Epithelial cell of prostate (primary cell): ENCODE measurements around the gene SMIM11.
"Not testable (repeated sequence)": the region's sequence is repeated elsewhere in the genome, so short reads cannot be mapped to it uniquely, and the experiment has no call there.

Experiments
- DNase-seq: peaks from one replicate; pipeline ENCODE4 v3.0.0-alpha.2; 2011; ENCODE audit warnings: low read depth, low spot score
- H3K27ac ChIP-seq: fragments of 450-650 bp; 2 replicates; pipeline ENCODE4 v1.5.1; 2017; ENCODE audit warnings: mild to moderate bottlenecking

SMIM11 gene

DNA sequence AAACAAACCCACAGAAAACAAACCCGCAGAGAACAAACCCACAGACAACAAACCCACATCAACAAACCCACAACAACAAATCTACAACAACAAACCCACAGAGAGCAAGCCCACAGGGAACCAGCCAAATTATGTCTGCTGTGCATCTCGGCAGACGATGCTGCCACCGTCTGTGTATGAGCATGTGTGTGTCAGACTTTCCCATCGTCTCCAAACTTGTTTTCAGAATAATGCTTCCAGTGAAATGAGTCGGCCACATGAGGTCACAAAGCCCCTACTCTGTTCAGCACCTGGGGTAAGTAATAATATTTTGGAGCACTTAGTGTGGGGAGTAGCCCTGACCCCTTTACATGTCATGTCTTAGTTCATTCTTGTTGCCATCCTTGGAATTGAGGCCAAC, 30.8 kb downstream of the SMIM11 start:
- DNase-seq, H3K27ac ChIP-seq: not testable (repeated sequence)

DNA sequence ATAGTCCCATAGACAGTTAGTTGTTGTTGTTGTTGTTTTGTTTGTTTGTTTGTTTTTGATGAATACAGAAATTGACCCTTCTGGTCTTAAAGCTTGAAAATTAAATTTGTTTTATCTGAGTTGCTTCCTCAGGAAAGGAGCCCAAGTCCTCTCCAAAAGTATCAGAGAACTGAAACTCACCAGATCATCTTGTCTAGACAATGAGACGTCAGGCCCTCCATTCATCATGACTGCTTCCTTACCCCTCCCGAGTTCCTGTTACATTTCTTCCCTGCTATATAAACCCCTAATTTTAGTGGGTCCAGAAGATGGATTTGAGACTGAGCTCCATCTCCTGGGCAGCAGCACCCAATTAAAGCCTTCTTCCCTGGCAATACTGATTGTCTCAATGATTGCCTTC, 31.4 kb downstream of the SMIM11 start:
- not testable (repeated sequence) for DNase-seq

DNA sequence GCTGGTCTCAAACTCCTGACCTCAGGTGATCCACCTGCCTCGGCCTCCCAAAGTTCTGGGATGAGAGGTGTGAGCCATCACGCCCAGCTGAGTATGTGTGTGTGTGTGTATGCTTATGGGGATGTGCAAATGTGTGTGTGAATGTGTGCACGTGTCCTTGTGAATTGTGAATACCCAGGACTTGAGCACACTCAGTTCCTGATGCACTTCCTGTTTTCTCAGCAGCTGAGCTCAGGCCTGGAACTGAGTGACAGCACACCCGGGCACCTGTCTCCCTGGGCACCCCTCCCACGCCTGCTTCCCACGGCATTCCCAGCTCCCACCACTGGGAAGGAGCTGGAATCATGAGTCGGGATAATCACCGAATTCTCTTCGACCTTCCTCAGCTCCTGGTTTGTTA, 32.0 kb downstream of the SMIM11 start:
- DNase-seq, H3K27ac ChIP-seq: not testable (repeated sequence)

More for the DNA sequence above, 31.4 kb downstream of the SMIM11 start:
- H3K27ac ChIP-seq = not testable (repeated sequence)

DNA sequence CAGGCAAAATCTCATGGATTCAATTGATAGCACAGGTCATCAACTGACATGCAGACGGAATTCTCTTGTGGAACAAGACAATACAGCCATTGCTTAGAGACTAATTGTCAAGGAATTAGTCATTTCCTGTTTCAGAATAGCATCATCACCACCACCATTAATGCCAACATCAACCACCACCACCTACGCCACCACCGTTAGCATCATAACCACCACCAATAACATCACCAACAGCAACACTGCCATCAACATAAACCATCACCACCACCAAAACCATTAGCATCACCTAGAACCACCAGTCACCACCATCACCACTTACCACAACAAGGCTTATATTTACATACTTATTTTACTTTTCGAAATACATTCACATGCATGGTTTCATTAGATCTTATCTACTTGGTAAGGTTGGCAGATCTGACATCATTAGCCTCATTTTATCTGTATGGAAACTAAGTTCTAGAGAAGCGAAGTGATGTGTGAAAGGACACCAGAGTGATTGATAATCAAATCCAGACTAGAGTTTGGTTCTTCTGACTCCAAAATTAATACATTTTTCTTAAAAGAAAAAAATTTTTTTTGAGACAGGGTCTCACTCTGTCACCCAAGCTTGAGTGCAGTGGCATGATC, 42.3 kb downstream of the SMIM11 start:
- H3K27ac ChIP-seq, DNase-seq: not testable (repeated sequence)

DNA sequence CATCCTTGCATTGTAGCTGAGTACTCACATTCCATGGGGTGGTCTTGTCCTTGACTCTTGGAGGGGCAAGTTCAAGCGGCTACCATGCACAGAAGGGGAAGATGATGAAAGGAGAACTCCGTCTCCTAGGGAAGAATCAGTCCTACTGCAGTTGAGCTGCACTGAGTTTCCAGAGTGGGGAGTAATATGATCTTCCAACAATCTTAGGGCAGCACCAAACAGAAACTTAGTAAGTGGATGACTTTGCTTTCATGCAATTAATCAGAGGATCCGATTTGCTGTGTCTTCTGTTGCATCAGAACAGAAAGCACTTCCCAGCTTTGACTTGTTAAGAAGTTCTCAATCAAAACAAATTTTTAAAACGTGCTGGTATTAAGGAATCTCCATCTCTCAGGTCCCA, 48.5 kb downstream of the SMIM11 start, which contains the start of gene SMIM34:
SMIM34 (minus strand) TSS at position 147 of the 400 bp plus-strand sequence; CDS start at position 35, 112 bp downstream.
- not testable (repeated sequence) for DNase-seq, H3K27ac ChIP-seq

DNA sequence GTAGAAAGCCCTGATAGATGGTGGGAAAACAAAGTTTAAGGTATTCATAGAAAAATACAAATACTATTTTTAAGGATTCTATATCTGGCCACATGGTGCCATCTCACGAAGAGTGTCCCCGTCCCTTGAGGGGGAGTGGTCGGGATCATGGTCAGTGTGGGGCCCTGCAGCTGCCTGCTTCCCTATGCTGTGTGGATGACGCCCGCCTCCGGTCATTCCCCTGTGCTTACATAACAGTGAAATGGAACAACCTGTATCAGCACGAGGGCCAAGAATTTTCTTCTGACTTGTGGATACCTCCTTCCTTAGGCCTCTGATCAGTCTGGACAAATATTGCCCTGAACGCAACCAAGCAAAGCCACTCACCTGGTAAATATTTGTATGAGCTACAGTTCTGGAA, 52.0 kb downstream of the SMIM11 start:
- DNase-seq = not testable (repeated sequence)

DNA sequence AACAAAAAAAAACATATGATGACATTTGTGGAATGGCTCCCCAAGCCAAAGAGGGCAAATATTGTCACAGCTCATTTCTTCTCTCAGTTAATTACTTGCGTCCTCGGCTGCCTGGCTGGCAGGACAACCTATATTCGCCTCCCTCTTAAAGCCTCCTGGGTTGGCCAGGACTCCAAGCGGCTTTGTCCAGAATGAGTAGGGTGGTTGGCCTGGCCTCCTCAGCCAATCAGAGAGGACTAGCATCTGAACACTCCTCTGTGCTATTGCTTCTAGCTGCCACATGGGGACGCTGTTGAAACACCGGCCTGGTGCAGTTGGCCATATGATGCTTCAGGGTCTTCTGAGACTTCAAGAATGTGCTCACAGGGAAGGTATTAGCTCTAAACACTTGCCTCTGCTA, 53.1 kb downstream of the SMIM11 start:
- not testable (repeated sequence) for DNase-seq, H3K27ac ChIP-seq

More for the DNA sequence above, 52.0 kb downstream of the SMIM11 start:
- not testable (repeated sequence) for H3K27ac ChIP-seq

DNA sequence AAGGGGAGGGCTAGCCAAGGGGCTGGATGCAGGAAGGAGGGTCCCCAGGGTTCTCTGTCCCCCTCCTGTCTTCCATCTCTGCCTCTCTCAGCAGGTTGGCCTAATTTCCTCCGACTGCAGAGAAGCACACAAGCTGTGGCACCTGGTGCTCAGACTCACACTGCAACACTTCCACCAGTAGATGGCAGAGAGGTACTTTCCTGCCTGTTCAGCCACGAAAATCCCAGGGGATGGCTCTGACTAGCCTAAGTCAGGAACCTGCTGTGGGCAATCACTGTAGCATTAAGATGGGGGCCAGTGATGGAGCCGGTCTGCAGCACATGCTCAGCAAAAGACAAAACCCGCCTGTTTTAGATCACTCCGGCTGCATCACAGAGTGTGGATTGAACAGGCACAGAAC, 54.4 kb downstream of the SMIM11 start:
- H3K27ac ChIP-seq, DNase-seq: not testable (repeated sequence)
